Measurements from ENCODE around the gene AGFG1.
"Not testable (repeated sequence)": the region's sequence is repeated elsewhere in the genome, so short reads cannot be mapped to it uniquely, and the experiment has no call there.

Gene AGFG1

DNA sequence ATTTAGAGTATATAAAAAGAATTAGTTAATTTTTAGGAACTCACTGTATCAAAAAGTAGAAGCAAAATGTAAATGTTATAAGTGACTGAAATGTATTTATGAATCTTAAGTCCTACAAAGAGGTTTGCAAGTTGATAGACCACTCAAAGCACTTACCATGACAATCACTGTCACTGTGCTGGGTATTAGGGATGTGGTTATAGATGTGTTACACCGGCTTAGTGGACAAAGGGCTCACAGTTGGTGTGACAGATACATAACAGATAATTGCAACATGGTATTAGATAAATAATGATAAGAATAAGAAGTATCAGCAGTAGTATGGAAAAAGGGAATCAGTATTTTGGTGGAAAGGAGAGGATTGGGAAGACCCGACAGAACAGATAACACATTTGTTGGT, 21.6 kb downstream of the AGFG1 start:
- DNase-seq (ENCODE audit: low read depth in 4 of 4, low spot score in 1 of 4): no peak

DNA sequence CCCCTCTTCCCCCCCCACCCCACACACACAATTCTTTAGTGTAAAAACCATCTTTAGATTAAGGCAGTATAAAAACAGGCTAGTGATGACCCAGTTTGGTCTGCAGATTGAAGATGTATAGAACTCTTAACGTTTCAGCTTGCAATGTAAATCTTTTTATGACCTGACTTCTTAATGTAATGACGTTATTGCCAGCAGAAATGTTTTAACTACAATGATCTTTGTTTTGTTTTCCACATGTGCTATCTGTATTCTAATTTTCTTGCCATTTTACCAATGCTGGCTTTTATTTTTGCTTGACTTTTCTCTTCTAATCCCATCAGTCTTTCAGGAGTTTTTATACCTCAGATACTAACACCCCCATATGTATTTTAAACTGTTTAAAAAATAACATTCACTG, 25.2 kb downstream of the AGFG1 start:
- DNase-seq (ENCODE audit: low read depth in 4 of 4, low spot score in 1 of 4): no peak

DNA sequence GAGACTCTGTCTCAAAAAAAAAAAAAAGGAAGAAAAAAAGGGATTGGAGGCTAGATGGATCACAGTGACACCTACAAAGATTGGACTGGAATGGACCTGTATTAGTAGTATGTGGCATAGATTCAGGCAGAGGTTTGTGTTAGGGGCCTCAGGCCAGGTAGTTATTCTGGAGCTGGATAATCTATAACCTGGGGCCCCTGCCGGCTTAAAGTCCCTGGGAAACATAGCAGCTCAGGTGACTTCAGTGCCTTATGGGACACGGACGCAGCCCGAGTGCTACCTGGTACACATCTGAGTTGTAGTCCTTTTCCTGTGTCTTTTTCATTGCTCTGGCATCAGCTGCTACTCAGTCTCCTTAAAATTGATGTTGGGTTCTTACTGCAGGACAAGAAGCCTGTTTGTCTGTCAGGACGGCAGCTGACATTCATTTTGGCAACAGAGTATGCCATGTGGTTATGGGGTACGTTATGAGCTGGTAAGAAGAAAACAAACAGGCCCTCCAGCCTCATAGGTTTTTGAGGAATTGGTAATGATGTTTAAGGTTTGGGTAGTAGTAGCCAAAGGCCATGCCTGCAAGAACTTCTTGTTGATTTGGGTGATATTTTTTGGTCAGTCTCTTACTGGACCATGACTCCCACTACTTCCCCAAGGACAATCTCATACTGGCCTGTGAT, 27.8 kb downstream of the AGFG1 start:
- DNase-seq (ENCODE audit: low read depth in 4 of 4, low spot score in 1 of 4): no peak

DNA sequence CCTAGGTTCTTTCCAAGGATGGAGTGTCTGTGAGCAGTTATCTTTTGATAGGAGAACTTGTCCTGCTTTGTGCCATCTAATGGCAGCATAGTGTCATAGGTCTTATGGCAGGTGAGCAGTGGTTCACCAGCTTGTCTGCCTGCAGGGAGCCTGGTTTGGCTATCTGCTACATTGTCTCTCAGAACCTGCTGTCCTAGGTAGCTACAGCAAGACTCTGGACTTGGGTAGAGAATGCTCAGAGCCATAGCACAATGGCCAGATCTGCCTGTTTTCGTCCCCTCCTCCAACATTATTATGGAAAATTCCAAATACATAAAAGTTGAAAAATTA, 28.3 kb downstream of the AGFG1 start:
- DNase-seq (ENCODE audit: low read depth in 4 of 4, low spot score in 1 of 4): no peak

DNA sequence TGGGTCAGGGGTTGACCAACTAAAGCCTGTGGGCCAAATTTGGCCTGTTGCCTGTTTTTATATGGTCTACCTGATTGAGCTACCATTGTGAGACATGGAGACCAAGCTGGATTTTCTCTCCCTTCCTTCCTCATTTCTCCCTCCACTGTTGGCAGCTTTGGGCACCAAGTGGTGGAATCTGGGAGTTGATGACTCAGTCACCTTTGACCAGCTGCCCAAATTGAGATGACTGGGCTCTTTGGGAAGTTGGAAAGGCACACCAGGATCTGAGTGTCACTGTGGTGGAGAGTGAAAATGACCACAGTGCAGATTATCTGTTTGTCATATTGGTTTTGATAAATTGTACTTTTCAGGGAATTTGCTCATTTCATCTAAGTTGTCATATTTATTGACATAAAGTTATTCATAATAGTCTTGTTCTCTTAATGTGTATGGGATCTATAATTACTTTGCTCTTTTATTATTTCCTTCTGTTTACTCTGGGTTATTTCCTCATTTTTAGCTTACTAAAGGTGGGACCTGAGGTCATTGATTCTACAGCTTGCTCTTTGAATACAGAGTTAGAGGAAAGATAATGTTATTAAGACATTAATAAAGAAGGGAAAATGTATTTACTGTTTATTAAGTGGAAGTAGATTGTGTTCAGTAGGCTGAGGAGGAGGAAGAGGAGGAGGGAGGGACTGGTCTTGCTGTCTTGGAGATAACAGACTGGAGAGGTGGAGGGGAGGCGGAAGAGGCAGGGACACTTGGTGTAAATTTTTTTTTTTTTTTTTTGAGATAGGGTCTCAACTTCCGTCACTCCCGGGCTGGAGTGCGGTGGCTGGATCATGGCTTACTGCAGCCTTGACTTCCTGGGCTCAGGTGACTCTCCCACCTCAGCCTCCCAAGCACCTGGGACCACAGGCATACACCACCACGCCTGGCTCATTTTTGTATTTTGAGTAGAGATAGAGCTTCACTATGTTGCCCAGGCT, 31.8 kb downstream of the AGFG1 start:
- no peak for DNase-seq (ENCODE audit: low read depth in 4 of 4, low spot score in 1 of 4)

DNA sequence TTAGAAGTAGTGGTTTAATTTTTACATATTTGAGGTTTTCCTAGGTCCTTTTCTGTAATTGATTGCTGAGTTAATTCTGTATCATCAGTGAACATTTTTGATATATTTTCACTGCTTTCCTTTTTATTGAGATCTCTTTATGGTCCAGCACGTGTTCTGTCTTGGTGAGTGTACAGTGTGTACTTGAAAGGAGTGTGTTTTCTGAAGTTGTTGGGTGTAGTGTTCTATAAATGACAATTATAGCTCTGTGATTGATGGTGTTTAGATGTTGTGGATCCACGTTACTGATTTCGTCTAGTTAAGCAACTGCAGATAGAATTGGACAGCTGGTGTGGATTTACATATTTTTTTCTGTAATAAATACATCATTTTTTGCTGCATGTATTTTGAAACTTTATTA, 32.7 kb downstream of the AGFG1 start:
- DNase-seq (ENCODE audit: low read depth in 4 of 4, low spot score in 1 of 4): no peak

DNA sequence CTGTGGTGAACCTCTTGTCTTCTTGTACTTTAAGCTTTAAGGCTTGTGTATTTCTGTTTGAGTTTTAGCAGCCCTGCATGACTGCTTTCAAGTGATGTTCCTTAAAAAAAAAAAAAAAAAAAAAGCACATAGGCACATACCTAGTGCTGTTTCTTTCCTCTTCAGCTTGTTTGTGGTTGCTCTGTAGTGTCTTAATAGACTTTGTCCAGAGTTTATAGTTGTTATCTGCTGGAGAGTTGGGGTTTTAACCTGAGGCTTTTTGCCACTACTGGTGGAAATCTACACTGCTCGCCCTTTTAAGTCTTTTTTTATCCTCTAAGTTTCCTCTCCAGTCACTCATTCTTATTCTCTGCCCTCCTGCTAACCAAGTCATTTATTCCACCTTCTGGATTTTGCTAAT, 34.5 kb downstream of the AGFG1 start:
- DNase-seq (ENCODE audit: low read depth in 4 of 4, low spot score in 1 of 4): no peak

DNA sequence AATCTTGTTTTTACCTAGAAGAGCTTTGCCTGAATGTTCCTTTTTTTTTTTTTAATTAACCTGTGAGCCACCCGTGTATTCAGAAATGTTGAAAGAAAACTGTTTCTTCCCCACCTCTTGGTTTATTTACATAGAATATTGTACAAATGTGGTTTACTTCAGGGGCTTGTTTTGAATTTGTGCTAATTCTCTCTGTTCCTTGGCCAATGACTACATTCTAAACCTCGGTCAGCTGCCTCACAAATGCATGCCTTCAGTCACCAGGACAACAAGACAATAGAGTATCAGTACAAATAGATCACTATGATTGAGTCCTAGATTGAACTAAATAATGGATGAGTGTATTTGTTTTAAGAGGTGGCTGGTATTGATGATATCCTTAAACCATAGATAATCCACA, 36.0 kb downstream of the AGFG1 start:
- no peak for DNase-seq (ENCODE audit: low read depth in 4 of 4, low spot score in 1 of 4)

DNA sequence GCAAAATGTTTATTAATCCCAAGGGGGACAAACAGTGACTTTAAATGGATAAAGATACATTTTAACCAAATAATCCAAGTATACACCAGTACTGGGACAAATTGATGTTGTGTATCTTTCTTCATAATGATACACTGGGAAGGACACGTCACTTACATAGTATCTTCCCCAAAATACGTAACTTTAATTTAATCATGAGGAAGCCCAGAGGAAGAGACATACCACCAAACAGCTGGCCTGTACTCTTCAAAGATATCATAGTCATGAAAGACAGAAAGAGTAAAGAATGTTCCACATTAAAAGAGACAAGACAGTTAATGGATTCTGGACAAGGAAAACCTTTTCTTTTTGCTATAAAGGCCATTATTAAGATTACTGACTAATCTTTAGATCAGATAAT, 37.1 kb downstream of the AGFG1 start:
- DNase-seq (ENCODE audit: low read depth in 4 of 4, low spot score in 1 of 4): no peak

DNA sequence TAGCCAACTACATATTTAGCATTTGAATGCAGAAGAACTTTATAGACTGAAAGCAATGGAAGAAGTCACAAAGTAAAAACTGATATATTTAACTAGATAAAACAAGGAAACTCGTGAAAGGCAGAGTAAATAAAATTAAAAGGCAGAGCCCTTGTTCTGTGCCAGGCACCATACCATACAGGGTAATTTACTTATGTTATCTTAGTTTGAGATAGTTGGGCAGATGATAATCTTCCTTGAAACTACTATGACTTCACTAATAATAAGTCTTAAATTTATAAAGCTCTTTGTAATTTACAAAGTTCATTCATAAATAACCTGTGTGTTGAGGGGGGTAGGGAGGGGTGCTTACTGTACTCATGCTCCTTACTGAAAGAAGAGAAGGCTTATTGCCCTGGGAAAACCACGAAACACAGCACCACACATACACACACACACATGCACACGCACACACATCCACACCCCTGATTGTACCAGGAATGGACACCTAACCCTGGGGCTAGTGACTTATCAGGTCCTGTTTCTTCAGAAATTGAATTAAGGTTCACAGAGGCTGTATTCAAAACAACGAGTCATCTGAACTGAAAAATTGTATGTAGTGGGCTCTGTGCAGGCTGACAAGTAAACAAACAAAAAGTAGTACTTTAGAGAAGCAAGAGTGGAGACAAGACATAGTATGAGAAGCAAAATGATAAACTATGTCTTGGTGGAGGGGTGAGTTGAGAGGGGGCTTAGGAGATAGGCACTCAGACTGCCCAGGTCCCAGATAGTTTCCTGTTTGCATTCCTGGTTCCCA, 38.1 kb downstream of the AGFG1 start:
- DNase-seq (ENCODE audit: low read depth in 4 of 4, low spot score in 1 of 4): no peak

DNA sequence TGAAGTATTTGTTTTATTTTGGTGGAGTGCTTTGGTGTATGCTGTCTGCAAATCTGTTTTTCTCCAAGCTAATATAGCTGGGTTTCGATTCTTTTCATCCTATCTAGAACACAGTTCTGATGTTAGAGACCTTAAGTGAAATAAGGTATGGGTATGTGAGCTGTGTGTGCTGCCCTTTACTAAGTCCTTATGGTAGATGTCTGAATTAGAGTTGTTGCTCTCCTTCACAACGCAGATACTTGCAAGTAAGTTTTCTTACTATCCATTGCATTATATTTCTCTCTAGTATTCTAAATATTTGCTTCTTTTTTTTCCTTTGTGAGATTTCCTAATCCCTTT, 38.6 kb downstream of the AGFG1 start:
- DNase-seq (ENCODE audit: low read depth in 4 of 4, low spot score in 1 of 4): no peak

DNA sequence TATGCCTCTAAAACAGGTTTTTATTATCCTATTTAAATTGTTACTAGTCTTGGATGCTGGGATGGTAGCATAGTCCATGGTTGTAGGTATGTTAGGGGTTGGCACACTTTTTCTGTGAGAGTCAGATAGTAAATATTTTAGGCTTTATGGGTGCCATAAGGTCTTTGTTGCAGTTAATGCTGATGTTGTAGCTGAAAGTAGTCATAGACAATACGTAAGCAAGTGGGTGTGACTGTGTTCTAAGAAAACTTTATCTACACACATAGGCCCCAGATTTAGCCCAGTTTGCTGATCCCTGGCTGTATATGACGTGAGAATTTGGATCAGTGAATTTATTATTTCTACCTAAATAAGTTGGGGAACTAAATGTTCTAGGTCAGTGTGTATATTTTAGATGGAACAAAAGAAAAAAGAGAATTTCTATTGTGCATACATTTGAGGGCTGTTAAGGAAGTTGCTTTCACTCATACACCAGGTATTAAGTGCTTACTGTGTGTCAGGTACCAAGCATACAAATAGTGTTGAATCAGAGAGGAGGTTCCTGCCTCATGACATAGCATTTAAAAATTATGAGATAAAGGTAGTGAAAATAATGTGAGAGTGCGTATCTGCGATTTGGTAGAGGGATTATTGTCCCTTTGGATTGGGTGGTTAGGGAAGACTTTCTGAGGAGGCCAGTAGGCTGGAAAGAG, 39.4 kb downstream of the AGFG1 start:
- no peak for DNase-seq (ENCODE audit: low read depth in 4 of 4, low spot score in 1 of 4)

DNA sequence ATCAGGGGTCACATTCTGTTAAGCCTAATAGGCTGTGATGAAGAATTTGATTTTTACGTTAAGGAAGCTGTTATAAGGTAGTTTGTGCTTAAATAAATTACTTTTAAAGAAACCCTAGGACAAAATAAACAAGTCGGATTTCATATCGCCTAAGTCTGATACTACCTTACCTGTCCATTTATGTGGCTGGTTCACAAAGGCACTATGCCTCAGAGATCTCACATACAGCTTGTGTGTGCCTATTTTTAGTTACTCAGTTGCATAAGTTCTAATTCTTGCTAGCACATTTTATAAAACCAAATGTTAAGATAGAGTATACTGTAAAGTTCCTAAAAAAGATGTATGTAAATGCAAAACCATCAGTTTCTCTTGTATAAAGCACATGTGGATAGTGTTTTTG, 40.0 kb downstream of the AGFG1 start:
- no peak for DNase-seq (ENCODE audit: low read depth in 4 of 4, low spot score in 1 of 4)

DNA sequence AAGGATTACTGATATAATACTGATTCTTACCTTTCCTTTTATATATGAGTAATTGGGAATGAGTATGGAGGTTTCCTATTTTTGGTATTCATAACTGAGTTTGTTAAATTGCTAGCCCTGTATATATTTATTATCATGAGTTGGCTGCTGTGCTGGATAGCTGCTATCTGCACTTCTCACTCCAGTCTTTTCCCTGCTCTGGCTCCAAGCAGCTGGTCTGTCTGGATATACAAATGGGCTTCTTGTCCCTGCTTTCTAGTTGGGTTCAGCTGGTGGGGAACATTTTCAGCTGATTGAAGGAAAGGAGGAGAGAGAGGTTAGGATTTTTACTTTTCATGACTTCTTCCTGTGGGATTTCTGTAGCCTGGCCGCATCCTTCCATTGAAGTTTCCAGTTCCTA, 41.2 kb downstream of the AGFG1 start:
- DNase-seq (ENCODE audit: low read depth in 4 of 4, low spot score in 1 of 4): no peak

DNA sequence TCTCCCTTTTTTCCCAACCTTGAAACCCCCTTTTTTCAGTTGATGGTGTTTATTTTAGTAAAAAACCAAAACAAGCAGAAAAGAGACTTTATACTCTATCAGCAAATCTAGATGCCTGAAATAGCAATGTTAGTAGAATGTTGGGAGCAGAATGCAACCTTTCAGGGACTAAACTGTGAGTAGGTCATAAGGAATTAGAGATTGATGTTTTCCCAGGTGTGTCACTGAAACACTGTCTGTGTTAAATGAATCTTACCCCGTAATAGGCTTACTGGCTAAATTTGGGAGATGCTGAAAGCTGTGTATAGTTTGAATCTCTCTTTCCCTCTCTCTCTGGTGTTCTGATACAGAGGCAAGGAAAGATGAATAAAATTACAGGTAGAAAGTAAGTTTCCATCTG, 43.8 kb downstream of the AGFG1 start:
- DNase-seq (ENCODE audit: low read depth in 4 of 4, low spot score in 1 of 4): no peak

DNA sequence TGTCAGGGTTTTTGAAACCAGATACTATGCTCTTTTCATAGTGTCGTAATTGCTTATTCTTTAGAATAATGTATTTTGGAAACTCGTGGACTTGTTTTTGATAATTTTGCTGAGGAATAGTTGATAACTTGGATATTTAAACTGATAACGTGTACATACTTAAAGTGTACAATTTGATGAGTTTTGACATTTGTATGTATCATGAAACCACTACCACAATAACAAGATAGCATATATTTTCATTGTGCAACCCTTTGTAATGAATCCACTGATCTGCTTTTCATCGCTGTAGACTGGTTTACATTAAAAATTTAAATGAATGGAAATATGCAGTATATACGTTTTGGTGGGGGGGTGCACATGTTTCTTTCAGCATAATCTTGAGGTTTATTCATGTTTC, 45.8 kb downstream of the AGFG1 start:
- no peak for DNase-seq (ENCODE audit: low read depth in 4 of 4, low spot score in 1 of 4)

DNA sequence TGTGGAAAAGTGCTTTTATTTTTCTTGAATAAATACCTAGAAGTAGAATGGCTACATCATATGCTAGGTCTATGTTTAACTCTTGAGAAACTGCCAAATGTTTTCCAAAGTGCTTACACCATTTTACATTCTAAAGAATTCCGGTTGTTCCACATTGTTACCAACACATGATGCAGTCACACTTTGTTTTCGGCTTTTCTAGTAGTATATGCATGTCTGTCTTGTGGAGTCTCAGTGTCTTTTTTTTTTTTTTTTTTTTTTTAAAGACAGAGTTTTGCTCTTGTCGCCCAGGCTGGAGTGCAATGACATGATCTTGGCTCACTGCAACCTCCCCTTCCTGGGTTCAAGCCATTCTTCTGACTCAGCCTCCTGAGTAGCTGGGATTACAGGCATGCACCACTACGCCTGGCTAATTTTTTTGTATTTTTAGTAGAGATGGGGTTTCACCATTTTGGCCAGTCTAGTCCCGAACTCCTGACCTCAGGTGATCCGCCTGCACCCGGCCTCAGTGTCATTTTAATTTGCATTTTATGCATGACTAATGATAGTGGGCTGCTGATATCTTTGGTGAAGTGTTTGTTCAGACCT, 46.4 kb downstream of the AGFG1 start:
- DNase-seq (ENCODE audit: low read depth in 4 of 4, low spot score in 1 of 4): not testable (repeated sequence)

DNA sequence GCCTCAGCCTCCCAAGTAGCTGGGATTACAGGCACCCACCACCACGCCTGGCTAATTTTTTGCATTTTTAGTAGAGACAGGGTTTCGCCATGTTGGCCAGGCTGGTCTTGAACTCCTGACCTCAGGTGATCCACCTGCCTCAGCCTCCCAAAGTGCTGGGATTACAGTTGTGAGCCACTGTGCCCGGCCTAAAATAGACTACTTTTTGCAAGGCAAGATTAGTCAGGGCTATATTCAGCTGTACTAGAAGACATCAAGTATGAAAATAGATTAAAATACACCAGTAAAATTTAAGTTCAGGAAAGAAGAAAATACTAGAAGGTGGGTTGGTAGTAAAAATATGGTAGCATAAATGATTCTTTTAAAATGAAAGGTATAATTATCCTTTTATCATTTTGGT, 49.2 kb downstream of the AGFG1 start:
- not testable (repeated sequence) for DNase-seq (ENCODE audit: low read depth in 4 of 4, low spot score in 1 of 4)

DNA sequence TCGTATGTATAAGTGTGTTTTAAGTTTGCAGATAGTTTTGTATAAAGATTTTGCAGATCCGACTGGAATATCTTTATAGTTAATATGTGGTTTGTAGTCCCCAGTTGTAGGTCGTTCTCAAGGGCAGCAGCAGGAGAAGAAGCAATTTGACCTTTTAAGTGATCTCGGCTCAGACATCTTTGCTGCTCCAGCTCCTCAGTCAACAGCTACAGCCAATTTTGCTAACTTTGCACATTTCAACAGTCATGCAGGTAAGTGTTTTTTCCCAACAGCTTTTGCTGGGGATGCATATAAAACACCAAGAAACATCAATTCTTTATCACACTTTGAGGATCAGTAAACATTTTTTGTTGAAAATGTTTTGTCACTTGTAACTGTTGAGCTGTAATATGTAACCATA, 52.7 kb downstream of the AGFG1 start:
- no peak for DNase-seq (ENCODE audit: low read depth in 4 of 4, low spot score in 1 of 4)

DNA sequence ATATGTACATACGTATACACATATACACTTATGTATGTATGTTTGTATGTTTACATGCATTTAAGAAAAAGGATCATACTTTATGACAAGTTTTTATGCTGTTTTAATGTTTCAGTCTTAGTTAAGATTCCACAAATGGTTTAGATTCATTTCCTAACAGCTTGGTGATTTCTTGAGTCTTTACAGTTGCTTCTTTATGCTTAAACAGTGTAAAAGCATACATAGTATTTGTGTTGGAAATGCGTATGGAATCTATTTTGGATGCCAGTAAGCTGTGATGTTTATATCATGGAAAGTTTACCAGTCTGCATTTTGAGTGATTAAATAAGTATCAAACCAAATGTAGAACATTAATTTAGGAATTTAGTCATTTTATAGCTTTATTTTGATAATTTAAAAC, 55.4 kb downstream of the AGFG1 start:
- DNase-seq (ENCODE audit: low read depth in 4 of 4, low spot score in 1 of 4): no peak

DNA sequence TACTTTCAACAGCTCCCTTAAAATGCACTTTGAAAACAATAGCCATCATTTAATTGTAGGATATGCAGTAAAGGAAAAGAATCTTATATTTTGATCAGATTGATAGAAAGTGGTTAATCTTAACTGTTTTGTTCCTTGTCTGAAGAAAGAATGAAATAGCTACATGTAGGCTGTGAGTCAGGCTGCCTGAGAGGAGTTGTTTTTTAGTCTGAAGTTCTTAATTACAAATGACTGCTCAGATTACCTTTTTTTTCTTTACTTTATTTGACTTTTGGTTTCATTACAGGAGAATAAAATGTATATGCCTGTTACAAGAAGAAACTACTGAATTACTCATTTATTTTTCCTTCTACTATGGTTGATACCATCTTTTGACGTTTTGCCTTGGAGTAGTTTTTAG, 56.8 kb downstream of the AGFG1 start:
- DNase-seq (ENCODE audit: low read depth in 4 of 4, low spot score in 1 of 4): no peak

All from stimulated activated CD4-positive, alpha-beta T cell treated with anti-CD3 and anti-CD28 coated beads, Interleukin-1b, Interleukin-23, amount 100 ng/mL, for 24 hours (primary cell).